GM04504 (cell line): ENCODE data around the gene SH3D19.
A peak's percentile ranks its signal among the peaks of the same experiment; 100 is the strongest.

Experiments
- DNase-seq: peaks from one replicate; pipeline ENCODE4 v3.0.0-alpha.2; 2012; ENCODE audit warnings: low read depth

SH3D19 gene

DNA sequence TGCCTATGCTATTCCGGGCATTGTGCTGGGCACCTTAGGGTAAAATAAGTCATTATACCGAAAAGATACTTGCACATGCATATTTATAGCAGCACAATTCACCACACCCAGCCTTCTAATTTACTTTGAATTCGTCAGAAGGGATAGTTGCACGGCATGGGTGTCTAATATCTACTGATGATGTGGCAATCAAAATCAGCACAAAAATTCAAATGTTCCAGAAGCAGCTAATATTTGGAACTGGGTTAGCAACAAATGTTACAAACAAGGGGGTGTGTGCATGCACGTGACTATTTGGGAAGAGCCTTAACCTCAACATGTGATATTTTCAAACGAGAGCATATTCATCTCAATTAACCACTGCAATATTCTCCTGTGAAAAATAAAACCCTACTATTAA, 128.2 kb downstream of the SH3D19 start:
- peak; percentile 62 for DNase-seq

DNA sequence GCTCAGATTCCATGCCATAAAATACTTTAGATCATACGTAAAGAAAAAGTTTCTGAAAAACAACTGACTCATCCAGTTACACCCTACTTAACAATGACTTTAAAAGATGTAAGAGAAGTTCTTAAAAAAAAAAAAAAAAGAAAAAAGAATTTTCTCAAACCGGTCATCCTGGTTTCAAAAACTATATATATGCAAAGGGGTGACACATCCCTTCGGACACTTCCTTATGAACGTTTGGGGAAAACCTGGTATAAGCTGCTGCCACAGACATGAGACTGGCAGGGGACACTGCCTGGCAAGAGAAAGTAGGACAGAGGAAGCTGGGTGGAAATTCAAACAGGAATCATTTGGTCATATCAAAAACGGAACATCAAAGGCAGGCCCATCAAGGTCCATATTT, 129.6 kb downstream of the SH3D19 start:
- peak; percentile 28 for DNase-seq

DNA sequence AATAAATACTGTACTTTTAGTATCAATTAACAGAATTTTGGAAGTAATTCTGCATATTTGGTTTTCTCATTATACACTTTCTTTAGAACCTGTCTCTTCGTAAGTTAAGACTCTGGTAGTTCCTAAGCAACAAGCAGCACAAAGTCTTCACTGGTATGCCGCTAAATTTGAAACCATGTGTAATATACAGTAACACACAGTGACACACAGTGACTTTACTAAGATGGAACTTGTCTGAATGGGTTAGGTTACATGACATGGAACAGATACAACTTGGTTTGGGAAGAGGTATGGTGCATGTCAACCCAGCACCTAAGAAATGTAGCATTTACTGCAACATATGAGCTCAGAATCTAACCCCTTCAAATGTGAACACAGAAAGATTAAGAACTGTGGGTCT, 132.0 kb downstream of the SH3D19 start:
- no peak for DNase-seq

DNA sequence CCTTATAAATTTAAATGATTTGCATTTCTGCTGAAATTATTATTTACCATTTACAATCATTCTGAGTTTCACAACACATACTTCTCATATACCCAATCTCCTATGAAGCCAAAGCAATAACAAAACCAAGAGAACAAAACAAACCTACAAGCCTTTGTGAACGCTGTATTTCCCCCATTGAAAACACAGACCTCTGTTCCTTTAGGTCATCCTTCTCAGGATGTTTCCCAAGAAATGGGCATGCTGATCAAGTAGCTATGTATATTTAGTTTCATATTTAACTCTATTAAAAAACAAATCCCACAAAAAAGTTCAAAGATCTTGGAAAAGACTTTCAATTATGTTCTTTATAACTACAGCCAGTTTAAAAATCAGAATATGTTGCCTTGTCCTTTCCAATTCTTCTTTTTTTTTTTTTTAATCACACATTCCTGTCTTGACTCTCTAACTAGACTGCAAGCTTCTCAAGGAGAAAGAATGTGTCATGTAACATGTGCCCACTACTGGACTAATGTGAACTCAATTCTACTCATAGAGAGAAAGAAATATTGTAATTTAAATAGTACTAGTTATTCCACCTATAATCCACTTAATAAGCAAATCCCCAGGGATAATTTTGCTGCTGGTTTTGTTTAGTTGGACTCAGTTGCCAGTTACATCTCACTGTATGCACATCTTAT, 132.7 kb downstream of the SH3D19 start:
- DNase-seq = no peak

DNA sequence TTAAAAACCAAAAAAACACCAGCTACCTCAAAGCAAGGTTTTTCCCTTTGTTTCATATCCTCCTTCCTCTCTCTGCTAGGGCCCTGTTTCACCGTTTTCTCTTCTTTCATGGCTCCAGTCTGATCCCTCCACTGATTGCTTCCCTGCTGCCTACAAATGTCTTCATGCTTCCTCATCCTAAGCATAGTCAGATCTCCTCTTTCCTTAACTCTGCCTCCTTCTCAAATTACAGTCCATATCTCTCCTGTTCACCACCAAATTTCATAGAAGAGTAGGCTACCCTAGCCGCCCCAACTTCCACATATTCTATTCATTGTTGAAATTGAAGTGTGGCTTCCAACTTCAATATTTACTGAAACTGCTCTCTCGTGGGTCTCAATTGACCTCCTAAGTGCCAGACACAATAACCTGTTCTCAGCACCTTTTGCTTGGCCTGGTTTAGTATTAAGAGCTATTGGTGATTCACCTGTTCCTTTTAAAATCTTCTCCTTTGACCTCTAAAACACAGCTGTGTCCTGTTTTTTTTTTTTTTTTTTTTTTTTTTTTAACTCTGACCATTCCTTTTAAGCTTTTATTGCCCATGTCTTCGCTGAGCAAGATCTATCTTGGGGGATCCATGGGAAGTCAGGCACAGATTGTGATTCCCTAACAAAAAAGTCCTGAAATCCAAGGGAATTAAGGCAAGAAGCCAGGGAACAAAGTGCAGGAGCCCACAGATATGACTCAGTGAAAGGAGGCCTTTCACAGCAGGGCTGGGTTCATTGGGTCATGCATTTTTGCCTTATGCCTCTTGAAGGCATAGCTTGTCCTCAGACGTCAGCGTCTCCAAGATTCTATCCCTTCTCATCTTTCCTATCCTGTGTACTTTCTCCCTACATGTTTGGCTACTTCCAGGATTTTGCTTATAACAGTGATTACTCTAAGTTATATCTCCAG, 140.6 kb downstream of the SH3D19 start:
- no peak for DNase-seq

DNA sequence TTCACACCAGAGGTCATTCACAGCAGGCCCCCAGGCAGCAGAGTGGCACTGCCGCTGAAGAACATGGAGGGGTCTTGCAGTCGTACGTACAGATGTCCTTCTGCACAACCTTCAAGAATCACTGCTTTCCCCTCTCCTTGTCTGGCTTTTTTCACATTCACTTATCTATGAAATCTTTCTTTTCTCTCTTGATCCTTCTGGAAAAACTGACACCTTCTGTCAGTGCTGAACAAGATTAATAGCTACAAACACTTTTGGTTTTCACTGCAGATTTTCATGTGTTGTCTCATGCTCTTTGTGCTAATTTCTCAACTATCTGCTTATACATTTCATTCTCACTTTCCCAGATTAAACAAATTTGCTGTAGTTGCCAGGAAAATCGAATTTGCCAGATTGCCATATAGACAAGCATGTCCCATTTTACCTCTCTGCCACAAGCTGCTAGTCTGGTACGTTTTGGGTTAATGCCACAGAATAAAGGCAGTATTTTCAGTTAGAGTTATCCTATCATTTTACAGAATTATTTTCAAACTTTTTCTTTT, 142.9 kb downstream of the SH3D19 start:
- no peak for DNase-seq

DNA sequence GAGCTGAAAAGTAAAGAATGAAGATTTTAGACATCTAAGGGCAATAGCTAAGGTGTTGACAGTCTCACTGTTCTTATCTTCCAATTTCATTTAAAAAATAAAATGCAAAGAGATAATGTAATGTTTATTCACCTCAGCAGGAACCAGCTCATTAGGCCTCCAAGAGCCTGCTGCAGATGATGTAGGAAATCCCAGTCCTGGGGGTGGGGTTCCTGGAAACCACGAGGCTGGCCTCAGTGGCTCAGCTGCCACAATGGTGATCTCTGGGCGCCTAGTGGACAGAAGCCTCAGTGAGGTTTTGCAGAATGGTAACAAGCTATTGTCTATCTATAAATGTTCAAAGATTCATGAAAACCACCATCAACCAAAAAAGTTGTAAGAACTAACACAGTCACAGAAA, 148.7 kb downstream of the SH3D19 start:
- no peak for DNase-seq

DNA sequence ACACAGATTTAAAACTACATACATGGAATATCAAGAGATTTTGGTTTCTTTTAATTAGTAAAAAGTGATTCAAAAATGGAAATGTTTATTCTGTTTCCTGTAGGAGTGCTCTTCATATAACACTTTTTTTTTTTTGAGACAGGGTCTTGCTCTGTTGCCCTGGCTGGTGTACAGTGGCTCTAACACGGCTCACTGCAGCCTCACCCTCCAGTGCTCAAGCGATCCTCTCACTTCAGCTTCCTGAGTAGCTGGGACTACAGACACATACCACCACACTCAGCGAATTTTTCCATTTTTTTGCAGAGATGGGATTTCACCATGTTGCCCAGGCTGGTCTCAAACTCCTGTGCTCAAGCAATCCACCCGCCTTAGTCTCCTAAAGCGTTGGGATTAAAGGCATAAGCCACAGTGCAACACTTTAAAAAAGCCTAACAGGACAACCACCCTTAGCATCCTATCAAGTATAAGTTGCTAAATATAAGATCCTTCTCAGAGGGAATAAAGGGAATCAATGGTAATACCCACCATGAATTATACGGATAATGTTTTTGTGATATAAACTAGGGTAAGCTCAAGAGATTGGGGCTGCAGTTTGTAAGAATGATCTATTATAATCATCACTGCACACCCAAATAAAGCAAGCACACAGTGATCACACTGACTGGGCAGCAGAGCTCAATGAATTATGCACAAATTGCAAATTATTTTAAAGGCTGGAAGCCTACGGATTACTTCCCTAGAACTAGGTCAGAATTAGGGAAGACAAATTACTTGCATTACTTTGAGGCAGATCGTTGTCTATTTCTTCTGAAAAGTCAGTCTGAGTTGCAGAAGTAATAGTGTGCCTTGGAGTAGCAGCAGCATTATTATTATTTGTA, 149.4 kb downstream of the SH3D19 start:
- DNase-seq = no peak

DNA sequence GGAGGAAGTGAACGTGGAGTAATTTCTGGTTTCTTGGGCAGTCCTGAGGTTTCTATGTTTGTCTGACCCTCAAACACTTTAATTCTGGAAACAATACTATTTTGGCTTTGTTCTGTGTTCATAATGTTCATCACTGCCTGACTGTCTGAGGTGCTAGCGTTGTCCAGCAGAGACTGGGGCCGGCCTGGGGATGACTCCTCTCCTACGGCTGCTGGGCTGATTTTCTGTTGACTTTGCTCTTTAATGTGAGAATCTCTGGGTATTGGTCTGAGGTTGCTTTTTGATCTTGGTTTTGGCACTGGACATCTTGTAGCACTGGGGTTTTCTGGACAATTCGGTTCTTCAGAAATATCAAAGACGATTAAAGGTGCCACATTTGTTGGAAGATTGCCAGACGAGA, 150.2 kb downstream of the SH3D19 start:
- DNase-seq = no peak

DNA sequence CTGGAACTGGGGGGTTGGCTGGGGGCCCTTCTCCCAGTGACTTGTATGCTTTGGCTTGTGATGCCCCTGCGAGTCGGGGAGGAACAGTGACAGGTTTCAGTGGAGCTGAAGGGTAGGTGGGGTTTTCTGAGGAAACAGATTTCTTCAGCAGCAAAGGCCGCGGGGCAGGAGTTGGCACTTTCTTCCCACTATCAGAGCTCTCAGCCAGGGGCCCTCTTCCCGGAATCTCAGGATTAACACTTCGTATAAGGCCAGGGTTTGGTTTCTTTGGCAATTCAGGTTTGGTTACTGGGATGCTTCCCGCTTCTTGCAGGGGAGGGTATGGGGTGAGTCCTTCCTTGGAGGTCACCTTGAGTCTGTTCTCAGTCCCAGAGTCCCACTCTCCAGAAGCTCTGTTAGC, 150.6 kb downstream of the SH3D19 start:
- no peak for DNase-seq

DNA sequence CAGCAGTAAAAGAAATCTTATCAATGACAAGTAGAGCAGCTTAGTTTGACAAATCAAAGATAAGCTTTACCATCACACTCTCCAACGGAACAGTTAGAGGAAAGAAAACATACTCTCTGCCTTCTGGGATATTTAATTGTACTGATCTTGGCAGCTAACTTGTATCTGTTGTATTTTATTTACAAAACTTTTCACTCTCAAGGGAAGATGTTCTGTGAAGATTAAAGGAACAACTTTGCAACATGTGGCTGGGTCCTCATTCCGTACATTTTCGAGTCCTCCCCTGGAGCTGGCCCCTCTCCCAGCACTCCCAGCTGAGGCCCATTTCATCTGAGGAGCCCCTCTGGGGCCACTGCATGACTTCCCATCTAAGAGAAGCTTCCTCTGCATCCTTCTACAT, 151.5 kb downstream of the SH3D19 start:
- no peak for DNase-seq

DNA sequence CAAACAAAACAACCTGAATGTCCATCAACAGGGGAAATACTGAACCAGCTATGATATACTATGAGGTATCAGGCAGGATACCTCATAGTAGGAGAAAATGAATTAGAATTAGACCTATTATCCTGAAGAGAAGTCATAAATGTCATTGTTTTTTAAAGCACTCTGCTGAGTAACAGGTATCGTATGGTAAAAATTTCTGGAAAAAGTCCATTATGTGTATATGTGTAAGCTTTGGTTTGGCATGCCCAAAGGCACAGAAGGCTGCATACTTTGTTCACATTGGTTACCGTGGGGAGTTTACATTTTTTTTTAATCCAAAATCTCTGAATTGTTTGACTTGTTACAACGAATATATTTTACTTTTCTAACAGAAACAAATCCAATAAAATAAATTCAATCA, 155.5 kb downstream of the SH3D19 start:
- no peak for DNase-seq

DNA sequence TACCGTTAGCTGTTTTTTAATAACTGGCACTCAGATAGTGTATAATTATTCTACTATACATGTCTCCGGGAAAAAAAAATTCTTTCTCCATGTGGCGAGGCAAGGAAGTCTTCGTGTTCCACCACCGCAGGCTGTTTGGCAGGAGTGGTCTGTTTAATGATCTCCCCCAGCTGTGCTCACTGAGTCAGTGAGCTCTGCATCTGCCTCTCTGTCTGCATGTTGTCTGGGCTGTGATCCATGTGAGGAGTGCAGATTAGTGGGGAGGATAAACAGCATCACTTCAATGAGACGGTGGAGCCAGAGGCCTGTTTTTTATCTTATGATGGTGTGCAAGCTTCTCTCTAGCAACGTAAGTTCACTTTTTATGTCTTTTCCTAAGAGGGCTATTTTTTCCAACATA, 156.2 kb downstream of the SH3D19 start:
- DNase-seq = peak; percentile 98

DNA sequence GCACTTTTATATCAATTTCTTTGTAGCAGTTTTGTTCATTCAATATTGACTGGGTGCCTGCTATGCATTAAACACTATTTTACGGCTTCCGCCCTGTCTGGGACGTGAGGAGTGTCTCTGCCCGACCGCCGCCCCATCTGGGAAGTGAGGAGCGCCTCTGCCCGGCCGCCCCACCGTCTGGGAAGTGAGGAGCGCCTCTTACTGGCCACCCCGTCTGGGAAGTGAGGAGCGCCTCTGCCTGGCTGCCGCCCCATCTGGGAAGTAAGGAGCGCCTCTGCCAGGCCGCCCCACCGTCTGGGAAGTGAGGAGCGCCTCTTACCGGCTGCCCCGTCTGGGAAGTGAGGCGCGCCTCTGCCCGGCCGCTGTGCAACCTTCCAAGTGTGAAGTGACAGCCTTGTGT, 157.8 kb downstream of the SH3D19 start:
- DNase-seq = no peak

DNA sequence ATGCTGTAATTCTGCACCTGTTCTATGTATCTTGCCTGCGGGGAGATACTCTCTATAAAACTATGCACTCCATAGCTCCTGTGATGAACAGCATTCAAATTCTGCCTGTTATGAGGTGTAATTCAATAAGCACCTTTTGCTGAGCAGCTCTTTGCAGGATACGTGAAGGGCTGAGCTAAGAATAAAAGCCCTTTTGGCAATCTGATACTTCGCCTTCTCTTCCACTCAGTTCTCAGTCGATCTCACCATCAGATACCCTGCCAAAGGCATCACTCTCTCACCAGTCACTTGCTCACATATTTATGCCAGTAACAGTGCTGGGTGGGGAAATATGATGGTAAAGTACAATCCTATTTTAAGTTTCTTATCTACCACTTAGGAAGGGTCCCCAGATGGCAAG, 158.8 kb downstream of the SH3D19 start:
- no peak for DNase-seq

DNA sequence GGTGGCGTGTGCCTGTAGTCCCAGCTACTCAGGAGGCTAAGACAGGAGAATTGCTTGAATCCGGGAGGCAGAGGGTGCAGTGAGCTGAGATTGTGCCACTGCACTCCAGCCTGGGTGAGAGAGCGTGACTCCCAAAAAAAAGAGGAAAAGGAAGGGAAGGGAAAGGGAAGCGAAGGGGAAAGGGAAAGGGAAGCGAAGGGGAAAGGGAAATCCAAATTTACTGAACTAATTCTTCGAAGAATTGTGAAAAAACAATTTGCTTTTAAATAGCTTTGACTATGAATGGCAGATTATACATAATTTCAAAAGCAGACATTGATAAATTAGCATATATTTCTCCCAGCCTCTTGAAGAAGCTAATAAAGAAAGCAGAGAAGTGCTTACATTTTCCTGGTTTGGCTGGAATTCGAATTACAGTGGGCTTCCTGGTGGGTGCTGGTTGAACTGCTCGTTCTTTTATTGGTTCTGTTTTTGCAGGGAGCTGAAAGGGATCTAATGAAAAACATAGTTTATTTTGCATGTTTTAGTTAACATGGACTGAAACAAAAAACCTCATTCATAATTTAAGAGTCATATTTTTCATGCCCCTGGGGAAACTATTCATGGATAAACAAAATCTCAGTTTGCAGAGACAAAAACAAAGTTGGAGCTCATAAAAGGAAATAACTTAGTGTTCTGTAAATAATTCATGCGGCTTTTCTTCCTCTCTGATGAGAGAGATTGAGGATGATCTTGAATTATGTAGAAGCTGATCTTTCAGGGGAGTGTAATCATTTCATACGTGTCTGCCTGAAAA, 160.0 kb downstream of the SH3D19 start:
- no peak for DNase-seq

DNA sequence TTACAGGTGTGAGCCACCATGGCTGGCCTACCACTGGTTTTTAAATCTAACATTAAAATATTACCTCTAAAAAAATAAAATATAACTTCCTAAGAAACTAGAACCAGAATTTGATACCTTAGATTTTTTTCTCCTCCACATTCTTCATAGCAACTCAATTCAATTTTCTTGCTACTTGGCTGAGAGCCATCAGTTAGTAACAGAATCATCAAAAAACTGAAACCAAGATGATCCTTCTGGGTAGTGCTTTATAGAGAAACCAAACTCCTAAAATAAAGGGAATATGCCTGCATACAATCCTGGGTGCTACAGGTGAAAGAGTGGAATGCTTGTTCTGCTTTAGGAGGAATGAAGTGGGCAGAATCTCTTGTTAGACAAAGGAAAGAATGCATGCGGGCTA, 161.6 kb downstream of the SH3D19 start:
- no peak for DNase-seq

DNA sequence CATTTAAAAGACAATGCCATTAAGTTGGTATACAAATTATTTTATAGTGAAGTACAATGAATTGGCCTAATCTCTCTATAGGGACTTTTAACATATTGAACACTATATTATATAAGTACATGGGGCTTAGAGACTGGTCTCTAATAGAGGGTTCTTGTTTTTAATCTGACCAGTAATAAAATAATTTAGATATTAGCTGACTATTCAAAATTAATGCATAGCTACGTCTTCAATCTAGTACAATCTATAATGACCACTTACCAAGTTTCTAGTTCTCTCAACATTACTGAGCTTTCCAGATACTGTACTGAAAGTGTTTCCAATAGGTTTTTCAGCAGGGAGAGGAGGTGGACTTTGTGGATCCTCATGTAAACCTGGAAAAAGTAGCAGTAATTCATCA, 166.4 kb downstream of the SH3D19 start:
- DNase-seq = no peak

DNA sequence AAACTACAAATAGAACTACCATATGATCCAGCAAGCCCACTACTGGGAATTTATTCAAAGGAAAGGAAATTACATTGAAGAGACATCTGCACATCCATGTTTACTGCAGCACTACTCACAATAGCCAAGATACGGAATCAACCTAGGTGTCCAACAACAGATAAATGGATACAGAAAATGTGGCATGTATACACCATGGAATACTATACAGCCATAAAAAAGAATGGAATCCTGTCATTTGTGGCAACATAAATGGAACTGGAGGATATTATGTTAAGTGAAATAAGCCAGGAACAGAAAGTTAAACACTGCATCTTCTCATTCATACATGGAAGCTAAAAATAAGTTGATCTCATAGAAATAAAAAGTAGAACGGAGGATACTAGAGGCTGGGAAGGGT, 167.9 kb downstream of the SH3D19 start:
- no peak for DNase-seq

DNA sequence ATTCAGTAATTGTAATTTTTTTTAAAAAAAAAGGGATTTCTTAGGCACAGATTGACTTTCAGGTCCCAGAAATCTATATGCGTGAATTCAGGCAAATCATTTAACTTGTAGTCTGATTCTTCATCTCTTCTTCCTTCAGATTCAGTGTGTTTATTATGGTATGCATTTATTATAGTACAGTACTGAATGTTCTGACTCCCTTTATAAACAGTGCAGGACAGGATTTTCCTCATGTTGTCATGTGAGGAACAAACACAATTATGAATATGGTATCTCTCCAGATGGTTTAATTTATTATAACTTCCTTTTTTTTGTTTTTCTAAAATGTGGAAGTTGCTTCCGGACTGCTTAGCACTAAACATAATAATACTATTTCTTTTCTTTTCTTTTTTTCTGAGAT, 171.8 kb downstream of the SH3D19 start:
- DNase-seq = no peak

DNA sequence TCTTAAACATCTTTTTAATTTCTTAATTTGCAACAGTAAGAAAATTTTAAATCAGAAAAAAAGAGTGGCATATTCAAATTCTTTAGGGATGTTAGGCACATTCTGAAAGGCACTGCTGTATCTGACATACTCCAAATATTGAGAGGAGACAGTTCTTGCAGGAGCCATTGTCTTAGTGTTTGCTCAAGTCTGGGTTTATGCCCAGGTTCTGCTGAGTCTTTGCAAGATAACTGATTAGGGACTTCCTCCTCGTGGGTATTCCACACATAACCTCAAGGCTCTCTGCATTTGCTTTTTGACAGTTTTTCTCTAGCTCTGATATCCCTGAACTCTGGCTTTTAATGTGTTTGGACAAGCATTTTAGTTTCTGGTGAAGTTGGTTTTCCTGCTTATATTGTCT, 173.4 kb downstream of the SH3D19 start:
- no peak for DNase-seq
